MCF 10A (cell line): Measurements from ENCODE around the gene LRRC75A. TPM values are rescaled to one million over a fixed set of nuclear protein-coding genes. Genes with fewer than 3 reads are reported as not detected.

Experiments used
- BruUV-seq: library from RNA; stranded (reverse); fragments of 400-500 nt; replicated peaks from 2 replicates; lab custom pipeline; 2021; lab: Mats Ljungman, UMichigan
- CTCF ChIA-PET: fragments of 300-600 bp; sonication (Branson Sonifier 250); formaldehyde crosslinking; extraction: SDS; loops from one replicate; lab custom pipeline; 2021; ENCODE audit warnings: antibody characterized with exemption, inconsistent platforms; lab: Yijun Ruan, JAX
- POLR2A ChIA-PET: fragments of 300-600, 350-650 bp; sonication (Branson Sonifier 250); formaldehyde crosslinking; extraction: SDS; loops from one replicate; lab custom pipeline; 2020; ENCODE audit warnings: antibody characterized with exemption, inconsistent platforms; lab: Yijun Ruan, JAX
- DNase-seq: peaks from one replicate; pipeline ENCODE4 v3.0.0-alpha.2; 2018; ENCODE audit not compliant: unreplicated experiment
- H3K27ac Mint-ChIP-seq: one replicate; pipeline ENCODE4 v1.8.0; 2022; ENCODE audit warnings: mild to moderate bottlenecking, low read depth, mixed read lengths; ENCODE audit not compliant: unreplicated experiment
- H3K27me3 Mint-ChIP-seq: one replicate; pipeline ENCODE4 v1.8.0; 2022; ENCODE audit warnings: mixed read lengths; ENCODE audit not compliant: insufficient read depth, unreplicated experiment
- H3K36me3 Mint-ChIP-seq: one replicate; pipeline ENCODE4 v1.8.0; 2022; ENCODE audit warnings: mild to moderate bottlenecking, moderate library complexity, mixed read lengths; ENCODE audit not compliant: insufficient read depth, unreplicated experiment
- H3K4me1 Mint-ChIP-seq: one replicate; pipeline ENCODE4 v1.8.0; 2022; ENCODE audit warnings: mixed read lengths; ENCODE audit not compliant: insufficient read depth, unreplicated experiment
- H3K4me3 Mint-ChIP-seq: one replicate; pipeline ENCODE4 v1.8.0; 2022; ENCODE audit warnings: mild to moderate bottlenecking, moderate library complexity, mixed read lengths; ENCODE audit not compliant: unreplicated experiment
- H3K9me3 Mint-ChIP-seq: one replicate; pipeline ENCODE4 v1.8.0; 2022; ENCODE audit warnings: mixed read lengths; ENCODE audit not compliant: unreplicated experiment
- intact Hi-C: fragments of 100-400 bp; cut with micrococcal nuclease; formaldehyde crosslinking; loops from 2 replicates; pipeline ENCODE4 v1.14.1; 2022
- total RNA-seq: library from RNA; stranded (reverse); gene quantifications from 2 replicates; pipeline ENCODE4 v1.2.3, GENCODE V29; 2022
- TF ChIP-seq, protein P1 (sequence below): fragments of 200-600 bp; IDR thresholded peaks from one replicate; pipeline ENCODE4 v1.8.0; 2022; ENCODE audit warnings: antibody characterized with exemption, mild to moderate bottlenecking; ENCODE audit not compliant: unreplicated experiment

LRRC75A gene
- total RNA-seq, 1 experiment from 2014 or later: 0.30 TPM

DNA sequence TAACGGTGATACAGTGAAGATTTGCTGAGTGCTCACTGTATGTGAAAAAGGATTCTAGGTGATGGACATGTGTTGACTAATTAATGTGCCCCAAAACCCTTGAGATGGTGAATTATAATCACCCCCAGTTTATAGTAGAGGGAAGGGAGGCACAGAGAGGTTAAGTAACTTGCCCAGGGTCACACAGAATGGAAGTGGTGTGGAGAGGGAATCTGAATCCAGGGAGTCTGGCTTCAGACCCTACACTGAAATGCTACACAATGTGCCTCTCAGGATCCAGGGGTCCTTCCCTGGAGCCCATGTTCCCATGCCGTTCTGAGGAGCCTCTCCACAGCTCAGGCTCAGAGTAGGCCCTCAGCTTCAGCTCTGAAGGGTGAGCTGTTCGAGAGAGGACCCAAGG is 65.0 kb downstream of the LRRC75A start:
- TF ChIP-seq, protein P1, sequence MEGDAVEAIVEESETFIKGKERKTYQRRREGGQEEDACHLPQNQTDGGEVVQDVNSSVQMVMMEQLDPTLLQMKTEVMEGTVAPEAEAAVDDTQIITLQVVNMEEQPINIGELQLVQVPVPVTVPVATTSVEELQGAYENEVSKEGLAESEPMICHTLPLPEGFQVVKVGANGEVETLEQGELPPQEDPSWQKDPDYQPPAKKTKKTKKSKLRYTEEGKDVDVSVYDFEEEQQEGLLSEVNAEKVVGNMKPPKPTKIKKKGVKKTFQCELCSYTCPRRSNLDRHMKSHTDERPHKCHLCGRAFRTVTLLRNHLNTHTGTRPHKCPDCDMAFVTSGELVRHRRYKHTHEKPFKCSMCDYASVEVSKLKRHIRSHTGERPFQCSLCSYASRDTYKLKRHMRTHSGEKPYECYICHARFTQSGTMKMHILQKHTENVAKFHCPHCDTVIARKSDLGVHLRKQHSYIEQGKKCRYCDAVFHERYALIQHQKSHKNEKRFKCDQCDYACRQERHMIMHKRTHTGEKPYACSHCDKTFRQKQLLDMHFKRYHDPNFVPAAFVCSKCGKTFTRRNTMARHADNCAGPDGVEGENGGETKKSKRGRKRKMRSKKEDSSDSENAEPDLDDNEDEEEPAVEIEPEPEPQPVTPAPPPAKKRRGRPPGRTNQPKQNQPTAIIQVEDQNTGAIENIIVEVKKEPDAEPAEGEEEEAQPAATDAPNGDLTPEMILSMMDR: no peak
- Mint-ChIP-seq H3K27me3 (no peaks in the 10 kb centered on the region), H3K4me1 (no peaks in the 10 kb centered on the region), H3K36me3 (no peaks in the 10 kb centered on the region), H3K27ac (no peak overlapping the region), H3K4me3 (no peak overlapping the region), H3K9me3 (no peaks in the 10 kb centered on the region)
- ChIA-PET CTCF (interaction anchor here (0.6 to 2.0 kb wide), 4 partner anchors 10 to 63 kb away, joined by 3 to 13 read pairs (median 4); no protein-coding TSS in a partner anchor), POLR2A (interaction anchor here (0.6 to 1.4 kb wide), 4 partner anchors 10 to 49 kb away, joined by 3 to 5 read pairs (median 4); no protein-coding TSS in a partner anchor)
- DNase-seq: no peak
- BruUV-seq: no TSS peak
- intact Hi-C loops: no loop called here

DNA sequence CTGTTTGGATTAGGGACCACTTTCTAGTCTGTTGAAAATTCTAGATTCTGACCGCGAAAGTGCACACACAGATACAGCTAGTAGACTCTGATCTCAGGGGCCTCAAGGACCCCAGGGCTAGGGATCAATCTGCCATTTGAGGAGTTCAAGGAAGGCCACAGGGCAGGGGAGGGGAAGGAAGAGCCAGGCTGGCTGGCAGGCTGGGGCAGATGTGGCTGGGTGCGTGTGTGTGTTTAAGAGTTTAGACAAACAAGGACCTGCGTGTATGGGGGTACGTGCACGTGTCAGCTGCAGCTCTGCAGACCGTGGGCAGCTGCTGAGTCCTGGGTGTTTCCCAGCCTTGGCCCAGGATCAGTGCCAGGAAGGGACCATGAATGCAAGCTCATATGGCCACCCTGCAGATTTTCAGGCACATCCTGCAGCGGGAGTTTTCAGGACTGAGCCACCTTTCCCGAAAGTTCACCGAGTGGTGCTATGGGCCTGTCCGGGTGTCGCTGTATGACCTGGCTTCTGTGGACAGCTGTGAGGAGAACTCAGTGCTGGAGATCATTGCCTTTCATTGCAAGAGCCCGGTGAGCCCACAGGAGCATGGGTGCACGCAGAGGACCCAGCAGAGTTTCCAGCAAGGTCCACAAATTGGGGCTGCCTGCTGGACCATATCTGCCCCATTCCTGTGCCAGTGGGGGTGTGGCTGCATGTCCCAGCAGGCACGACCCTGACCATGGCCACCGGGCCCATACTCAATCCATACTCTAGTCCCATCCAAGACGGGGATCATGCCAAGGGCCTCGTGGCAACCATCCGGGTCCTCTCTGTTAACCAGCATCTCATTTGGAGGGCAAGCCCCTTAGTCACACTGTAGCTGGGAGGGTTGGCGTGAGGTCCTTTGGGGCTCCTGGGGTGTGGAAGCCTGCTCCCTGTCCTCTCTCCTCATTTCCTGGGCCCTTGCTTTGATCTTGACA is 66.0 kb downstream of the LRRC75A start:
- H3K4me3 Mint-ChIP-seq: no peak overlapping the region
- H3K9me3 Mint-ChIP-seq: no peaks in the 10 kb centered on the region
- TF ChIP-seq, protein P1: no peak
- no TSS peak for BruUV-seq
- intact Hi-C loops: no loop called here
- no peaks in the 10 kb centered on the region for H3K4me1 Mint-ChIP-seq
- no peak overlapping the region for H3K27ac Mint-ChIP-seq
- ChIA-PET POLR2A (interaction anchor here (0.6 to 1.0 kb wide), 2 partner anchors 13 to 25 kb away, joined by 3 to 9 read pairs; no protein-coding TSS in a partner anchor), CTCF (interaction anchor here (1.0 to 1.3 kb wide), 2 partner anchors 12 to 63 kb away, joined by 3 read pairs; no protein-coding TSS in a partner anchor)
- no peak for DNase-seq
- H3K27me3 Mint-ChIP-seq: no peaks in the 10 kb centered on the region
- H3K36me3 Mint-ChIP-seq: no peaks in the 10 kb centered on the region

DNA sequence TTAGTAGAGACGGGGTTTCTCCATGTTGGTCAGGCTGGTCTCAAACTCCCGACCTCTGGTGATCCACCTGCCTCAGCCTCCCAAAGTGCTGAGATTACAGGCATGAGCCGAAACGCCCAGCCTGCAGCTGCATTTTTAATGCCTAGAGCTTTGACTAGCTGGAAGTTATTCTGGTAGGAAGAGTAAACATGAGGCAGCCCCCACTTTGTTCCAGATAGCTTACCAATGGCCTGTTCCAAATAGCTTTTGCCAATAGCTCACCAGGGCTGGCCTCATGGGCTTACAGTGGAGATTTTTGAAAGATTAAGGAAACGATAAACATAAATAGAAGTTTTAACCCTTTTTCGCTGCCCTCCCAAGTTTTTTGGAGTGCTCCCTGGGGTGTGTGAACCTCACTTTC is 66.8 kb downstream of the LRRC75A start:
- intact Hi-C loops: no loop called here
- ChIA-PET POLR2A (interaction anchor here (1.0 kb wide), 1 partner anchor 13 kb away, joined by 9 read pairs; no protein-coding TSS in a partner anchor), CTCF (interaction anchor here (1.3 kb wide), 1 partner anchor 13 kb away, joined by 3 read pairs; no protein-coding TSS in a partner anchor)
- H3K9me3 Mint-ChIP-seq: no peaks in the 10 kb centered on the region
- H3K27ac Mint-ChIP-seq: no peak overlapping the region
- H3K4me3 Mint-ChIP-seq: no peak overlapping the region
- BruUV-seq: no TSS peak
- no peak for DNase-seq
- TF ChIP-seq, protein P1: no peak
- H3K36me3 Mint-ChIP-seq: no peaks in the 10 kb centered on the region
- H3K4me1 Mint-ChIP-seq: no peaks in the 10 kb centered on the region
- H3K27me3 Mint-ChIP-seq: no peaks in the 10 kb centered on the region
